K562 (cell line): ENCODE measurements around the gene RPTN. TPM values are rescaled to one million over a fixed set of nuclear protein-coding genes. Genes with fewer than 3 reads are reported as not detected.

ENCODE experiments used
- ATAC-seq: fragments of 200-7000 bp; cut with Tn5 transposase; 3 replicates; pipeline ENCODE4 v1.9.1; 2020; ENCODE audit warnings: moderate library complexity
- BruUV-seq: library from RNA; stranded (reverse); fragments of 400-500 nt; replicated peaks from 2 replicates; lab custom pipeline; 2021; lab: Mats Ljungman, UMichigan
- CTCF ChIA-PET: fragments of 300-600 bp; formaldehyde crosslinking; extraction: SDS; loops from one replicate; lab custom pipeline; 2021; ENCODE audit warnings: low intra/inter-chr PET ratio; lab: Yijun Ruan, JAX
- POLR2A ChIA-PET: fragments of 300-600, 350-650 bp; sonication (Branson Sonifier 250); formaldehyde crosslinking; extraction: SDS; loops from one replicate; lab custom pipeline; 2021; ENCODE audit warnings: antibody characterized with exemption, inconsistent platforms; lab: Yijun Ruan, JAX
- DNase-seq, 4 experiments: peaks; one replicate each; pipeline versions ENCODE4 v3.0.0 to v3.0.0-alpha.2; 2011 to 2018; ENCODE audit warnings: low spot score in 3 of 4, mixed read lengths in 3 of 4; ENCODE audit errors: extremely low read depth in 1 of 4
- FAIRE-seq: peaks from 2 replicates; lab custom pipeline; 2011; peaks lifted over from hg19 to GRCh38; lab: Jason Lieb, UNC
- H2AFZ ChIP-seq: 2 replicates; pipeline ENCODE4 v1.6.0; 2011; ENCODE audit warnings: low read depth, low read length, control low read depth, inconsistent platforms
- H3K27ac ChIP-seq: fragments of 200-600 bp; 3 replicates; pipeline ENCODE4 v1.8.0; 2011; ENCODE audit warnings: low read depth, mild to moderate bottlenecking, control low read depth, inconsistent platforms, low read length, moderate library complexity, mixed read lengths; ENCODE audit errors: extremely low read depth
- H3K27me3 ChIP-seq, 2 experiments: fragments of 300-600 bp in 1 of 2; 2 replicates in 1 of 2; 3 replicates in 1 of 2; pipeline versions ENCODE4 v1.6.0 to v1.8.0; 2011; ENCODE audit warnings: inconsistent platforms in 2 of 2, low read length in 2 of 2, mild to moderate bottlenecking in 1 of 2, mixed read lengths in 1 of 2, moderate library complexity in 1 of 2; ENCODE audit not compliant: control insufficient read depth in 2 of 2, insufficient read depth in 2 of 2
- H3K36me3 ChIP-seq: fragments of 300-600 bp; 3 replicates; pipeline ENCODE4 v1.8.0; 2011; ENCODE audit warnings: mild to moderate bottlenecking, low read length, inconsistent platforms; ENCODE audit not compliant: control insufficient read depth, insufficient read depth
- H3K4me1 ChIP-seq, 2 experiments: fragments of 200-600 bp in 1 of 2; replicated peaks in 1 of 2; 2 replicates in 1 of 2; 3 replicates in 1 of 2; pipeline versions ENCODE4 v1.5.1 to v1.8.0; 2011; ENCODE audit warnings: inconsistent platforms in 2 of 2, low read length in 2 of 2, mild to moderate bottlenecking in 1 of 2, mixed read lengths in 1 of 2, moderate library complexity in 1 of 2; ENCODE audit not compliant: control insufficient read depth in 2 of 2, insufficient read depth in 2 of 2
- H3K4me2 ChIP-seq: 2 replicates; pipeline ENCODE4 v1.6.1; 2011; ENCODE audit warnings: low read length, control low read depth, inconsistent platforms, mixed read lengths; ENCODE audit not compliant: insufficient read depth
- H3K4me3 ChIP-seq: fragments of 200-600 bp; sonication (generic), shearing (Covaris generic); 2 replicates; pipeline ENCODE4 v1.5.1; 2016; ENCODE audit warnings: control low read depth, inconsistent platforms
- H3K79me2 ChIP-seq: fragments of 200-600 bp; 3 replicates; pipeline ENCODE4 v1.8.0; 2011; ENCODE audit warnings: low read length, inconsistent platforms; ENCODE audit not compliant: control insufficient read depth, insufficient read depth
- H3K9ac ChIP-seq, 2 experiments: 2 replicates each; pipeline versions ENCODE4 v1.6.0 to v1.6.1; 2011; ENCODE audit warnings: low read depth in 2 of 2, low read length in 2 of 2, control low read depth in 1 of 2, inconsistent platforms in 1 of 2, mild to moderate bottlenecking in 1 of 2, mixed read lengths in 1 of 2; ENCODE audit not compliant: insufficient read depth in 1 of 2
- H3K9me1 ChIP-seq: one replicate; pipeline ENCODE4 v1.6.0; 2011; ENCODE audit warnings: inconsistent platforms, mild to moderate bottlenecking, low read length, moderate library complexity; ENCODE audit not compliant: control insufficient read depth, insufficient read depth
- H3K9me3 ChIP-seq: replicated peaks from 2 replicates; pipeline ENCODE4 v1.5.1; 2011; ENCODE audit warnings: low read depth, low read length, inconsistent platforms; ENCODE audit not compliant: control insufficient read depth, insufficient read depth
- H4K20me1 ChIP-seq: replicated peaks from 2 replicates; pipeline ENCODE4 v1.6.1; 2011; ENCODE audit warnings: low read length, inconsistent platforms, mixed read lengths; ENCODE audit not compliant: control insufficient read depth, insufficient read depth
- ARID3A ChIP-seq: IDR thresholded peaks from 2 replicates; pipeline ENCODE4 v1.6.1; 2012; ENCODE audit warnings: low read depth, low read length, improper control_type of control experiment, borderline replicate concordance
- ATF4 ChIP-seq: fragments of 450-650 bp; formaldehyde crosslinking; IDR thresholded peaks from 2 replicates; pipeline ENCODE4 v1.4.0; 2022; ENCODE audit warnings: mild to moderate bottlenecking, moderate library complexity
- GATA2 ChIP-seq: sonication (generic); formaldehyde crosslinking; IDR thresholded peaks from 2 replicates; pipeline ENCODE4 v1.4.0; 2020; ENCODE audit warnings: mild to moderate bottlenecking, missing genetic modification reagents
- PATZ1 ChIP-seq: fragments of 250-450 bp; sonication (Bioruptor Pico); IDR thresholded peaks from 2 replicates; pipeline ENCODE4 v1.5.0; 2020; ENCODE audit warnings: mild to moderate bottlenecking, borderline replicate concordance
- SFPQ ChIP-seq: fragments of 200-400 bp; formaldehyde crosslinking; IDR thresholded peaks from 2 replicates; pipeline ENCODE4 v1.6.1; 2017; ENCODE audit warnings: mild to moderate bottlenecking, low read depth, low read length, moderate library complexity
- THAP12 ChIP-seq: fragments of 250-450 bp; sonication (Bioruptor Pico); IDR thresholded peaks from 2 replicates; pipeline ENCODE4 v1.9.0; 2021; ENCODE audit warnings: mild to moderate bottlenecking, inconsistent platforms
- U2AF2 ChIP-seq: fragments of 200-400 bp; formaldehyde crosslinking; optimal IDR thresholded peaks from 2 replicates; pipeline ENCODE3; 2017; ENCODE audit warnings: low read depth, mild to moderate bottlenecking, low read length
- ZNF212 ChIP-seq: fragments of 450-650 bp; formaldehyde crosslinking; IDR thresholded peaks from 2 replicates; pipeline ENCODE4 v1.4.0; 2020; ENCODE audit warnings: mild to moderate bottlenecking
- ZNF316 ChIP-seq: fragments of 450-650 bp; IDR thresholded peaks from 2 replicates; pipeline ENCODE4 v1.6.1; 2016
- ZNF707 ChIP-seq: fragments of 250-450 bp; sonication (Bioruptor Pico); conservative IDR thresholded peaks from 2 replicates; pipeline ENCODE4 v1.8.0; 2022; ENCODE audit warnings: inconsistent platforms, mild to moderate bottlenecking, moderate library complexity
- WGBS: fragments of 100-300 bp; shearing (Covaris generic); methylation state at CpG from one replicate; pipeline ENCODE4 v1.1.6; 2016; ENCODE audit warnings: low coverage, mixed read lengths; ENCODE audit not compliant: insufficient coverage; ENCODE audit errors: missing lambda C conversion rate; 5-methylcytosine and 5-hydroxymethylcytosine counted together
- in situ Hi-C: fragments of 300-500 bp; cut with MboI; formaldehyde crosslinking; loops from 4 replicates; pipeline ENCODE4 v1.15.0; 2018; ENCODE audit warnings: inconsistent platforms, mixed read lengths
- intact Hi-C: fragments of 100-400 bp; cut with micrococcal nuclease; formaldehyde crosslinking; loops from 2 replicates; pipeline ENCODE4 v1.14.2; 2022
- polyA plus RNA-seq, 8 experiments: library from polyadenylated mRNA; depleted of rRNA in 4 of 8; stranded (reverse) in 5 of 8; unstranded in 3 of 8; fragments of >200 nt; fragmentation: Nextera tagmentation in 2 of 8; fragmentation: Illumina TruSeq in 1 of 8; extraction: Ambion mirVana in 2 of 8; extraction: Trizol in 1 of 8; gene quantifications; 2 replicates each; pipeline versions ENCODE4 v1.2.1 to v1.2.3, GENCODE V29; 2011 to 2014; ENCODE audit warnings: inconsistent platforms in 1 of 8, missing spikeins in 1 of 8
- total RNA-seq, 7 experiments: library from RNA; depleted of rRNA in 6 of 7; stranded (reverse); fragments of >200 nt in 6 of 7; fragmentation: Illumina TruSeq in 2 of 7; extraction: Trizol in 2 of 7; gene quantifications; 2 replicates each; pipeline versions ENCODE4 v1.2.1 to v1.2.3, GENCODE V29; 2011 to 2021; ENCODE audit warnings: low replicate concordance in 1 of 7

RPTN gene
- total and polyA plus RNA-seq, 9 of the 15 experiments (the other 6 are each of a cell fraction or from before 2014, with no cell fraction given) = not detected

- no TSS peak for BruUV-seq
- no peak overlapping the region for H3K27ac ChIP-seq
- H3K9ac ChIP-seq = no peak overlapping the region
- CTCF ChIA-PET = no interaction called here
- H4K20me1 ChIP-seq = no peaks in the 10 kb centered on the region
- FAIRE-seq (no peak), DNase-seq (no peak), ATAC-seq (no peak)
- H3K4me2 ChIP-seq = no peak overlapping the region
- no peaks in the 10 kb centered on the region for H3K79me2 ChIP-seq
- H3K36me3 ChIP-seq = no peaks in the 10 kb centered on the region
- no peaks in the 10 kb centered on the region for H3K9me3 ChIP-seq
- no peaks in the 10 kb centered on the region for H3K4me1 ChIP-seq
- in situ Hi-C loops (no loop called here), intact Hi-C loops (no loop called here)
- no peak overlapping the region for H3K4me3 ChIP-seq
- no peak overlapping the region for H2AFZ ChIP-seq
- H3K27me3 ChIP-seq = no peaks in the 10 kb centered on the region
- H3K9me1 ChIP-seq = no peaks in the 10 kb centered on the region
- POLR2A ChIA-PET = interaction anchor here (1.0 kb wide), 1 partner anchor 9 kb away, joined by 3 read pairs; the partner anchor contains the start of gene RPTN
- WGBS = 0% methylated on average over 3 of the region's 3 CpGs
- no peak for TF ChIP-seq ARID3A
- no peak for TF ChIP-seq GATA2 (CRISPR knock-in tag)
- no peak for TF ChIP-seq U2AF2
- TF ChIP-seq THAP12 (CRISPR knock-in tag) = no peak
- TF ChIP-seq ZNF212 = no peak
- TF ChIP-seq ZNF707 (CRISPR knock-in tag) = no peak
- TF ChIP-seq ZNF316 = peak; percentile 95
- no peak for TF ChIP-seq PATZ1 (CRISPR knock-in tag)
- TF ChIP-seq ATF4 (CRISPR knock-in tag) = no peak
- no peak for TF ChIP-seq SFPQ
Measured at GRCh38 chr1:152167835-152168534, 9.0 kb upstream of the RPTN start.
